ENCODE data around the gene GOLT1A.

GOLT1A gene

DNA sequence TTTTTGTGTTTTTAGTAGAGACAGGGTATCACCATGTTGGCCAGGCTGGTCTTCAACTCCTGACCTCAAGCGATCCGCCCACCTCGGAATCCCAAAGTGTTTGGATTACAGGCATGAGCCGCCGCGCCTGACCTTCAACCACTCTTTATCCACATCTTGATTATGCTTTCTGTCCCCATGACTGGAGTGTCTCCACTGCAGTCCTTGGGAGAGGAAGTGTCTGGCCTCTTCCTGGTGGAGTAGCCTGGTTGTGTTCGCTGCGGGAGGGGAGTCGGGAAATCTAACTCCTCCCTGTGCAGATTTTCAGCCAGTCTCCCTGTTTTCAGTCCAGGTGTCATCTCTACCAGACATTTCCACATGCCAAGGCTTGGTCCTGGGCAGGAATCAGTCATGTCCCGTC lies 27.2 kb downstream of the GOLT1A start:
- Histone ChIP-seq H4K20me1 (ENCODE audit: insufficient read depth, low read length) (no peaks in the 10 kb centered on the region), H3K9me3 (ENCODE audit: low read length) (no peaks in the 10 kb centered on the region), H3K79me2 (ENCODE audit: insufficient read depth, low read length) (no peaks in the 10 kb centered on the region), H3K9me2 (ENCODE audit: low read depth, low read length) (no peaks in the 10 kb centered on the region), H3K4me3 (ENCODE audit: low read depth, low read length, poor library complexity, severe bottlenecking) (no peak overlapping the region), H2AFZ (ENCODE audit: low read length) (no peak overlapping the region), H3K36me3 (ENCODE audit: insufficient read depth, low read length) (no peaks in the 10 kb centered on the region), H3K4me2 (ENCODE audit: low read length) (no peak overlapping the region), H3K4me1 (ENCODE audit: insufficient read depth, low read length, severe bottlenecking) (no peaks in the 10 kb centered on the region), H3K27me3 (ENCODE audit: insufficient read depth, low read length) (no peaks in the 10 kb centered on the region), H3F3A (ENCODE audit: insufficient read depth, low read length) (no peaks in the 10 kb centered on the region), H3K9ac (ENCODE audit: low read length) (no peak overlapping the region), H3K27ac (ENCODE audit: low read depth, low read length, poor library complexity, severe bottlenecking) (no peak overlapping the region)
- no peak for TF ChIP-seq EZH2 (IDR thresholded peaks at IDR 0.05; ENCODE audit: borderline replicate concordance, low read length)

DNA sequence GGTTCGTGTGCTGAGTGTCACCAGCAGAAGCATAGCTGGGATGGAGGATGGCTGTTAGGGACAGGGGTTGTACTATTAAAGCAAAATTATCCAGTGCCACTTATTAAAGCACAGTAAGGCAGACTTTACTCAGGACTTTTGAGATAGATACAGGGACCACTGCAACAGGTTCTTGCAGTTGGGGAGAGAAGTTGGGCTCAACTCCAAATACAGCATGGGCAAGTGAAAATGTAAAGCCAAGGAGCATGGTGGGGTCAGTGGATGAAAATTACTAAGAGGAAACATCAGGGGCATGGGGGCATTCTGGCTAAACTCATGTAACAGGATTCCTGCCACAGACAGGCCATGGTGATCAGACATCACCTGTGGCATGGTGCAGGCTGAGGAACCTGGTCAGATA lies 32.7 kb downstream of the GOLT1A start:
- Histone ChIP-seq H3K27ac (ENCODE audit: low read depth, low read length, poor library complexity, severe bottlenecking) (no peak overlapping the region), H3K79me2 (ENCODE audit: insufficient read depth, low read length) (no peaks in the 10 kb centered on the region), H2AFZ (ENCODE audit: low read length) (no peak overlapping the region), H3F3A (ENCODE audit: insufficient read depth, low read length) (no peaks in the 10 kb centered on the region), H3K4me2 (ENCODE audit: low read length) (no peak overlapping the region), H3K9me3 (ENCODE audit: low read length) (no peaks in the 10 kb centered on the region), H3K9me2 (ENCODE audit: low read depth, low read length) (no peaks in the 10 kb centered on the region), H4K20me1 (ENCODE audit: insufficient read depth, low read length) (no peaks in the 10 kb centered on the region), H3K9ac (ENCODE audit: low read length) (no peak overlapping the region), H3K36me3 (ENCODE audit: insufficient read depth, low read length) (no peaks in the 10 kb centered on the region), H3K4me1 (ENCODE audit: insufficient read depth, low read length, severe bottlenecking) (no peaks in the 10 kb centered on the region), H3K27me3 (ENCODE audit: insufficient read depth, low read length) (no peaks in the 10 kb centered on the region), H3K4me3 (ENCODE audit: low read depth, low read length, poor library complexity, severe bottlenecking) (no peak overlapping the region)
- TF ChIP-seq, protein P1, sequence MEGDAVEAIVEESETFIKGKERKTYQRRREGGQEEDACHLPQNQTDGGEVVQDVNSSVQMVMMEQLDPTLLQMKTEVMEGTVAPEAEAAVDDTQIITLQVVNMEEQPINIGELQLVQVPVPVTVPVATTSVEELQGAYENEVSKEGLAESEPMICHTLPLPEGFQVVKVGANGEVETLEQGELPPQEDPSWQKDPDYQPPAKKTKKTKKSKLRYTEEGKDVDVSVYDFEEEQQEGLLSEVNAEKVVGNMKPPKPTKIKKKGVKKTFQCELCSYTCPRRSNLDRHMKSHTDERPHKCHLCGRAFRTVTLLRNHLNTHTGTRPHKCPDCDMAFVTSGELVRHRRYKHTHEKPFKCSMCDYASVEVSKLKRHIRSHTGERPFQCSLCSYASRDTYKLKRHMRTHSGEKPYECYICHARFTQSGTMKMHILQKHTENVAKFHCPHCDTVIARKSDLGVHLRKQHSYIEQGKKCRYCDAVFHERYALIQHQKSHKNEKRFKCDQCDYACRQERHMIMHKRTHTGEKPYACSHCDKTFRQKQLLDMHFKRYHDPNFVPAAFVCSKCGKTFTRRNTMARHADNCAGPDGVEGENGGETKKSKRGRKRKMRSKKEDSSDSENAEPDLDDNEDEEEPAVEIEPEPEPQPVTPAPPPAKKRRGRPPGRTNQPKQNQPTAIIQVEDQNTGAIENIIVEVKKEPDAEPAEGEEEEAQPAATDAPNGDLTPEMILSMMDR (IDR thresholded peaks at IDR 0.05; ENCODE audit: low read length) = no peak
- no peak for TF ChIP-seq EZH2 (IDR thresholded peaks at IDR 0.05; ENCODE audit: borderline replicate concordance, low read length)

DNA sequence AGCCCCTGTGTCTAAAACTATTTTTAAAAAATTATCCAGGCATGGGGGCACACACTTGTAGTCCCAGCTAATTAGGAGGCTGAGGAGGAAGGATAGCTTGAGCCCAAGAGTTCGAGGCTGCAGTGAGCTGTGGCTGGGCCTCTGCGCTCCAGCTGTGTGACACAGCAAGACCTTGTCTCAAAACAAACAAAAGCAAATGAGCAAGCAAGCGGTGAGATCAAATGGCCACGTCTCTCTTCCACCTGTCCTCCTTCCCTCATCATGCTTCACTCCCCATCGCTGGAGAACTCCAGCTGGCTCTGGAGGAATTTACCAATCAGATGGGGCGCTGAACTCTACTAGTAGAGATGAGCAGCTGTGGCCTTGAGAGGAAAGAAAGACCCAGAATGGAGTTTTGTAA lies 33.7 kb downstream of the GOLT1A start:
- H3K9ac ChIP-seq (ENCODE audit: low read length) = no peak overlapping the region
- no peaks in the 10 kb centered on the region for H3K36me3 ChIP-seq (ENCODE audit: insufficient read depth, low read length)
- no peak overlapping the region for H2AFZ ChIP-seq (ENCODE audit: low read length)
- no peaks in the 10 kb centered on the region for H4K20me1 ChIP-seq (ENCODE audit: insufficient read depth, low read length)
- H3K4me3 ChIP-seq (ENCODE audit: low read depth, low read length, poor library complexity, severe bottlenecking) = no peak overlapping the region
- H3K9me3 ChIP-seq (ENCODE audit: low read length) = no peaks in the 10 kb centered on the region
- no peaks in the 10 kb centered on the region for H3F3A ChIP-seq (ENCODE audit: insufficient read depth, low read length)
- H3K27me3 ChIP-seq (ENCODE audit: insufficient read depth, low read length) = no peaks in the 10 kb centered on the region
- no peaks in the 10 kb centered on the region for H3K9me2 ChIP-seq (ENCODE audit: low read depth, low read length)
- H3K4me1 ChIP-seq (ENCODE audit: insufficient read depth, low read length, severe bottlenecking) = no peaks in the 10 kb centered on the region
- no peak overlapping the region for H3K4me2 ChIP-seq (ENCODE audit: low read length)
- no peaks in the 10 kb centered on the region for H3K79me2 ChIP-seq (ENCODE audit: insufficient read depth, low read length)
- no peak overlapping the region for H3K27ac ChIP-seq (ENCODE audit: low read depth, low read length, poor library complexity, severe bottlenecking)
- TF ChIP-seq, protein P1 (IDR thresholded peaks at IDR 0.05; ENCODE audit: low read length) = no peak
- TF ChIP-seq EZH2 (IDR thresholded peaks at IDR 0.05; ENCODE audit: borderline replicate concordance, low read length) = no peak

GRCh38 chr1:204178487-204179281 lies 35.1 kb downstream of the GOLT1A start:
- Histone ChIP-seq H3K4me1 (ENCODE audit: insufficient read depth, low read length, severe bottlenecking) (no peaks in the 10 kb centered on the region), H3K27me3 (ENCODE audit: insufficient read depth, low read length) (no peaks in the 10 kb centered on the region), H4K20me1 (ENCODE audit: insufficient read depth, low read length) (no peaks in the 10 kb centered on the region), H3F3A (ENCODE audit: insufficient read depth, low read length) (no peaks in the 10 kb centered on the region), H2AFZ (ENCODE audit: low read length) (no peak overlapping the region), H3K4me2 (ENCODE audit: low read length) (no peak overlapping the region), H3K36me3 (ENCODE audit: insufficient read depth, low read length) (no peaks in the 10 kb centered on the region), H3K9me2 (ENCODE audit: low read depth, low read length) (no peaks in the 10 kb centered on the region), H3K9ac (ENCODE audit: low read length) (no peak overlapping the region), H3K27ac (ENCODE audit: low read depth, low read length, poor library complexity, severe bottlenecking) (no peak overlapping the region), H3K79me2 (ENCODE audit: insufficient read depth, low read length) (no peaks in the 10 kb centered on the region), H3K9me3 (ENCODE audit: low read length) (no peaks in the 10 kb centered on the region), H3K4me3 (ENCODE audit: low read depth, low read length, poor library complexity, severe bottlenecking) (no peak overlapping the region)
- TF ChIP-seq EZH2 (IDR thresholded peaks at IDR 0.05; ENCODE audit: borderline replicate concordance, low read length) = no peak
- TF ChIP-seq, protein P1 (IDR thresholded peaks at IDR 0.05; ENCODE audit: low read length) = no peak
